SK-N-SH (cell line): ENCODE data around the gene ABCE1.
"Not testable (repeated sequence)": the region's sequence is repeated elsewhere in the genome, so short reads cannot be mapped to it uniquely, and the experiment has no call there.

Source experiments
- CTCF ChIP-seq: fragments of 200-600 bp; sonication (generic); IDR thresholded peaks from 2 replicates; pipeline ENCODE4 v1.6.1; 2017; ENCODE audit warnings: antibody characterized with exemption, mild to moderate bottlenecking, moderate library complexity
- EP300 ChIP-seq, 2 experiments: IDR thresholded peaks; 2 replicates each; pipeline versions ENCODE4 v1.4.0 to v1.6.1; 2012; ENCODE audit warnings: borderline replicate concordance in 1 of 2, low read depth in 1 of 2, low read length in 1 of 2
- EZH2phosphoT487 ChIP-seq: fragments of 200-600 bp; sonication (generic); IDR thresholded peaks from 2 replicates; pipeline ENCODE4 v1.6.1; 2017; ENCODE audit warnings: low read depth, mixed run types, mild to moderate bottlenecking, antibody characterized with exemption, moderate library complexity, borderline replicate concordance
- NRF1 ChIP-seq: IDR thresholded peaks from 2 replicates; pipeline ENCODE4 v1.6.1; 2012; ENCODE audit warnings: low read depth, mild to moderate bottlenecking, low read length
- POLR2AphosphoS5 ChIP-seq: IDR thresholded peaks from 2 replicates; pipeline ENCODE4 v1.6.1; 2012; ENCODE audit warnings: low read depth, low read length
- SMC3 ChIP-seq: IDR thresholded peaks from 2 replicates; pipeline ENCODE4 v1.6.1; 2012; ENCODE audit warnings: low read depth, low read length, improper control_type of control experiment
- TAF1 ChIP-seq: IDR thresholded peaks from 2 replicates; pipeline ENCODE4 v1.6.1; 2012; ENCODE audit warnings: low read depth, mild to moderate bottlenecking, low read length, moderate library complexity, borderline replicate concordance
- TCF12 ChIP-seq: IDR thresholded peaks from 2 replicates; pipeline ENCODE4 v1.4.0; 2012
- USF2 ChIP-seq: fragments of 150-350 bp; IDR thresholded peaks from 2 replicates; pipeline ENCODE4 v1.6.1; 2017; ENCODE audit warnings: antibody characterized with exemption, low read length, low read depth, borderline replicate concordance

GRCh38 chr4:145136219-145136618, 38.1 kb downstream of the ABCE1 start:
- not testable (repeated sequence) for TF ChIP-seq EZH2phosphoT487; CTCF; USF2; SMC3; TAF1; TCF12; EP300 (IDR thresholded peaks at IDR 0.05; ENCODE audit: borderline replicate concordance in 1 of 2, low read depth in 1 of 2, low read length in 1 of 2); POLR2AphosphoS5; NRF1
